T-helper 2 cell (primary cell): ENCODE data around the gene CDC20.
"Not testable (repeated sequence)": the region's sequence is repeated elsewhere in the genome, so short reads cannot be mapped to it uniquely, and the experiment has no call there.

Experiments used
- DNase-seq, 5 experiments: peaks; one replicate each; pipeline versions ENCODE4 v3.0.0 to v3.0.0-alpha.2; 2012 to 2022

Gene CDC20

DNA sequence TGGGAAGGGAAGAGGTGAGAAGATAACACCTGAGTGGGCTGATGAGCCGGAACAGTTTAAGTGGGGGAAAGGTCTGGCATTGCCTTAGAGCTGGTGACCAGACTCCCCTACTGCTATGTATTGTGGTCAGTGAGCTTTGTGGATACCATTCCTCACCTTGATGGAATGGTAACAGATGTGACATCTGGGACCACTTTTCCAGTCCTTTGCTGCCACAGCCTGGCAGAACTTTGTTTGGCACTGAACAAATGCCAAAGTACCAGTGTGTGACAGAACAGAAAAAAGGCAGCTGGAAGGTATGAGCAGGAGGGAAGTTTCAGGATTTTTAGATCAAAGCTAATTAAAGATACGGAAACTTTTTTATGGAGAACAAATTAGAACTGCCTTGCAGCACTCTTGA, 24.7 kb downstream of the CDC20 start:
- no peak for DNase-seq

DNA sequence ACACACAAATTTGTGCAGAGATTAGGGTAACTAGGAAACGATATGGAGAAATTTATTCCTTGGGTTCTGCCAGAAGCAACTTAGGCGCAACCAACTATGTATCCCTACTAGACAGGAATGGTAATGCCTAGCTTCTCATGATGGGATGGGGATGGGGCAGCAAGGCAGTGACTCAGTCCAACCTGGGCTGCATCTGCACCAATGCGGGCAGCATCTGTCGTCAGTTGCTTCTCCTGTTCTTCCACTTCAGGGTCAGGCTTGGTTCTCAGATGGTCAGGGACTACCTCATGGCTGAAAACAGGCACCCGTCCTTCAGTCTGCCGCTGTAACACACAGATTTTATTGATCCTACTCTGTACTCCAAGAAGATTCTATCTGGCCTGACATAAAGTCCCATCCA, 27.9 kb downstream of the CDC20 start:
- no peak for DNase-seq

DNA sequence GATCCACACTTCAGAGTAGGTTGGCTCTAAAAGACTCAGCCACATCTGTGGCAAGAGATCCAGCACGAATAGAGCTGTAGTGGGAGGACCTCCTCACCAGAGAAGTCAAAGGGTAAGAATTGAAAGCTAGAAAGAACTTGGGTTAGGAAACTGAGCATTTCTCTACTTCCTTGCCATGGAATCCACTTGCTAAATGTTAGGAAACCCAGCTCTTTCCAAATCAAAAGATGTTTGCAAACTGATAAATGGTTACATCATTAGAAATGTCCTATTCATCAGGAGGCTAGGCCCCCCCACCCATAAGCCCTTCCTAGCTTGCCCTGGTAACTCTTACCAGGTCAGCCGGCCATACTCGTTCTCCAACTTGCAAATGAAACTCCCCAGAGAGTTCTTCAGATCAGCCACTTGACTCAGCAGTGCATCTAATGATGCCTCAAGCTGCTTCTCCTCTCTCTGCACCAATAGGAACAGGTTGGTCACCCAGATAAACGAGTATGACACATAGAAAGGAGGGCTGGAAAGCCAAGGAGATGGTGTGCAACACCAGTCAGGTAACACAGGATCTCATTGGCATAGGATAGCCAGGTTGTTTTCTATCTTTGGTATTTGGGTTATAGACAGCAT, 29.3 kb downstream of the CDC20 start:
- DNase-seq: no peak

DNA sequence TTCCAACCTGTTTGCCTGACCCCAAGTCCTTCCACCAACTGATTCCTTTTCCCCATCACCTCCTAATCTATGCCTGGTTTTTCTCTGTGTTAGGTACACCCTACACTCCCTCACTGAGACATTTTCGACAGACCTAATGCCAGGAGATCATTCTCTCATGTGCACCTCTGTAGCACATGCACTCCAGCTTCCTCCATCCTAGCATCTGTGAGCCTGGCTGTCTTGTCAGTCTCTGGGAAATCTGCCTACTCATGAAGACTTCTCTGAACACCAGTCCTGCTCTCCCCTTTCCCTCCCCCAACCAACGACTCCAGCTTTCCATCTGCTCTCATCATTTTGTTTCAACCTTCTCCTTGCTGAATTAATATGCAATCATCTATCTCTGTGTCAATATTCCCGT, 29.8 kb downstream of the CDC20 start:
- no peak for DNase-seq

DNA sequence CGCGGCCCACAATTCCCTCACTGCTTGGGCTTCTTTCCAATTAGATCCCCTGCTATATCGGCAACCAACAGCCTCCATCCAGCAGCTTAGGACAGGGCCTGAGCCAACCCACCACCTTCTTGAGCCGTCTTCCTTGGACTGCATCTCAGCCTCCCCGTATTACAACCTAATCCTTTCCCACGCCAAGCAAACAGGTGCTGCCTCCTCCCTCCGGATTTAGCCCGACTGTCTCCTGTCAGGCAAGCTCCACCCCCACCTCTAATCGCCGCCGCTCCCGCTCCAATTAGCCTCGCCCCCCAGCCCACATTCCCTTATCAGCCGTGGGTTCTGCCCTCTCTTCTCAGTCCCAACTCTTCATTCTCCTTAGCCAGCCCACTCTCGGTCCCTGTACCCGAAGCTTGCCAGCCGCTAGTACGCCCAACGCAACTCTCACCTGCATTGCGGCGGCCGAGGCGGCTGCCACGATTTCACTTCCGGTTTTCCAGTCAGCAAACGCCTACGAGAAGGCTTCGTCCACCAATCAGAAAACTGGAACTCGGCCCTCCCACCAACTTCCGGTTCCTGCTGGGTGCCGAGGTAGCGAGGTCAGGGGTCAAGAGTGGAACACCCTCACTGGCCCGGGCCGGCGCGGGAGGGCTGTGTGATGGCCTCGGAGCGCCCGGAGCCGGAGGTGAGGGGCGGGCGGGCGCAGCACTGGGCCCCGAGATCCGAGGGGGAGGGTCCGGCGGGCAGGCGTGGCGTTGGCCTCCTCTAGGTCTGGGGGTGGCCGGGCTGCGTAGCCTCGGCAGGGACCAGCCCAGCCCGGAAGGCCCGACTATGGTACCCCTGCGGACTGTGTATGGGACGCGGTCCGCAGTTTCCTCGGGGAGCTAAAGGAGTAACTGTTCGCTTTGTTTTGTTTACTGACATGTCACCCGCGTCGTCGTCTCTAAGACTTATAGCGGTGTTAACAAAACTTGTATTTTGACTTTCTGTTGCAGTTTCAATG, 30.8 kb downstream of the CDC20 start, which contains the start of the genes MED8 and SZT2:
Gene MED8 (minus strand): TSS at position 475 of the 988 bp plus-strand sequence. CDS start 36 bp downstream, at position 439.
Gene SZT2 (plus strand): TSS at position 574 of the 988 bp plus-strand sequence. CDS start 70 bp downstream, at position 644.
- peak; percentile 65 to 93 (median 89) for DNase-seq

DNA sequence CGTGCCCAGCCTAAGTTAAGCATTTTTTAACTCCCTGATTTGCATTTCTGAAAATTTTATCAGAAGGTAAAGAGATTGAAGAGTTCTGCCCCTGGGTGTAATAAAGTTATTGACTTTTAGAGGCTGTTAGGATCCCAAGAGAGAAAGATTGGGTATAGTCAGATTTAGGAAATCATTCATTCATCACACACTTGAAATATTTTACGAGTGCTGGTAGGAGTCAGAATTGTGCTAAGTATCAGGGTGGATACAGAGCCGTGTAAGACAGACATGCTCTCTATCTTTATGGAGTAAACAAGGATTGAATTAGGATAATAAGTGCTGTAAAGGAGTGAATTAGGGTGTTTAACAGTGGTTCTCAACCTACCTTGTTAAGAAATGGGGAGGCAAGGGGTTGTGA, 33.9 kb downstream of the CDC20 start:
- no peak for DNase-seq

DNA sequence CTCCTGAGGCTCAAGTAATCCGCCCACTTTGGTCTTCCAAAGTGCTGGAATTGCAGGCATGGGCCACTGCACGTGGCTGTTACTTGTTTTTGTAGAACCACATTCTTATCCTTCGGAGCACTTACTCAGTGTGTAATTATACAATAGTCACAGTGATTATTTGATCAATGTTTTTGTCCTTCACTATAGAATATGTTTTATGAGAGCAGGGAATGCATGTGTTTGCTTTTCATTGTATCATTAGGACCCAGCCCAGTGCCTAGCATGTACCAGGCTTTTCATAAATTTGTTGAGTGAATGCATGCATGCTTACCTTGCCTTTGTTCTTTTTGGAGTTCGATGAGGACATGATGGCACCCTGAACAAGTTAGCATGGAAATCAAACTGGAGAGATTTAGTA, 36.7 kb downstream of the CDC20 start:
- DNase-seq: no peak

DNA sequence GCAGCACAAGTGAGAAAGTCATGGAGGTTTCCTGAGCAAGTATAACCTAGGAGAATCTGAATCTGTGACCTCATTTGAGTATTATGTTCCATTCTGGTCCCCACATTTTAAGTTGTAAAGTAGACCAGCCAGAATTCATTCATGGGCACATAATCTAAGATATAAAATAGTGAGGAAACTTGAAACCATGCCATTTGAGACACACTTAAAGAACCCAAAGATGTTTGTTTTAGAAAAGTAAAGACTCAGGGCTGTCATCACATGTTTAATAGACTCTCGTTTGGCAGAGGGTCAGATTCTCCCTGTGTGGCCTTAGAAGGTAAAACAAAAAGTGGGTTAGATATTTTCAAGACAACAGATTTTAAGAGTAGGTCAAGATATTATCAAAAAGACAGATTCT, 37.3 kb downstream of the CDC20 start:
- DNase-seq: no peak

DNA sequence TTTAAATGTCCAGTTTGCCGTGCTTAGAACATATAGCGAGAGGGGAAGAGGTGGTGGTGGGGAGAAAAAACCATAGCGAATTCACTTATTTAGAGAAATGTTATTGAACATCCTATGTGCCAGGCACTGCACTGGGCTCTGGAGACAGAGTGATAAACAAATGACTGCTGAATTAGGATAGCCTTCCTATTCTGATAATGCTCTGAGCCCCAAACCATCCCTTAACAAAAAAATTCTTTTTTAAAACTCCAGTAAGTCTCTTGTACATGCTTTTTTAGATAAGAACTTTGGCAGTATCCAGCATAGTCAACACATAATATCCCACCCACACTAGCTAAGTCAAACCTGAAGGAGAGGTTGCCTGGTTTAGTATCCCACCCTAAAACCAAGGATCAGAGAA, 39.4 kb downstream of the CDC20 start:
- no peak for DNase-seq

DNA sequence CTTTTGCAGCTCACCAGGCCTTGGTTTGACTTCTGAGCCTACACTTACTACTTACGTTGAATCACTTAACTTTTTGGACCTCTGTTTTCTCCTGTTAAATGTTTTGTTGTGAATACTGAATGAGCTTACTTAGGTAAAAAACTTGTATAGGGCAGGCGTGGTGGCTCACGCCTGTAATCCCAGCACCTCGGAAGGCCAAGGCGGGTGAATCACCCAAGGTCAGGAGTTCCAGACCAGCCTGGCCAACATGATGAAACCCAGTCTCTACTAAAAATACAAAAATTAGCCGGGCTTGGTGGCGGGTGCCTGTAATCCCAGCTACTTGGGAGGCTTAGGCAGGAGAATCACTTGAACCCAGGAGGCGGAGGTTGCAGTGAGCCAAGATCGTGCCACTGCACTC, 41.7 kb downstream of the CDC20 start:
- not testable (repeated sequence) for DNase-seq

DNA sequence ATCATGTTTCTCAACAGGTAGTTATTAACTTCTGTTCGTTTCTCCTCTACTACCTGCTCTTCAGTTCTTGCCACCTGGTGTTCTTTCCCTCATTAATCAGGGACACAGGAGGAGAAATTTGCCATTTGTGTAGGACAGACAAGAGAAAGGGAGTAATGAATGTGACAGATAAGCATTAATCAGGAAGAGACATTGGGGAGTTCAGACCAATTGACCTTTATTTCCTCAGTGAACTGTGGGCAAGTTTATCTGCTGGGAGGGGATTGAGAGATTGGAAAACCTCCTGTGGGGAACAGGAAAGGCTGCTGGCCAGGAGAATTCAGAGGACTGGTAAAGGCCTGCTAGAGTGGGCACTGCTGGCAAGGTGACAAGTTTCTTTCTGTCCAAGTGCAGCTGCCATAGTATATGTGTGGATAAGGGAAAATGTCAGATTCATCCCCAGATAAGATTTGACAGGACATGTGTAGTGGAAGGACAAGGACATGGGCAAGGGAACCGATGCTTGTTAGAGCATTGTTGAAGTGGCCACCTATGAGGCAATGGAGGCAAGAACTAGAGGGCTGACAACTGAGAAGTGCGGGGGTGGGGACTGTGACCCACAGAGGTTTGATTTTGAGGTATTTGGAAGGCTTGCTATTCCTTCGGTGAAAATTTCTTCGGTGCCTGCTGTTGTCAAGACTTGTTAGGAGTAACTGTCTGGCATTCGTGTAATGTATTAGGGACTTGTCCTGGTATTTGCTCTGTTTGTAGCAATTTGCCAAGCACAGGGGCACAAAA, 43.5 kb downstream of the CDC20 start:
- DNase-seq: no peak

DNA sequence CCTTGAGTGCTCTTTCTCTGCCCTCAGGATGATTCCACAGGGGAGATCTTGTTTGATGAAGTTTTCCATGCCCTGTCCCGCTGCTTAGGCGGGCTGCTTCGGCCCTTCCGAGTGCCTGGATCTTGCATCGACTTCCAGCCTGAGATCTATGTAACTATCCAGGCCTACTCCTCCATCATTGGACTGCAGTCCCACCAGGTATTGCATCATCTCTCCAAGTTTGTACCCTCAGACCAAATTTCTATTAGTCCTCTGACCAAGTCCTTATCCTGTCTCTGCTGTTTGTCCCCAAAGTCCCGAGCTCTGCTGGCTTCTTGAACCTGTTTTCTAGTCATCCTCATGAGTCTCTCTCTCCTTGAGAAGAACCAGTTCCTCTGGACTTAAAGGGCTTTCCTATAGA, 45.6 kb downstream of the CDC20 start:
- DNase-seq: no peak

DNA sequence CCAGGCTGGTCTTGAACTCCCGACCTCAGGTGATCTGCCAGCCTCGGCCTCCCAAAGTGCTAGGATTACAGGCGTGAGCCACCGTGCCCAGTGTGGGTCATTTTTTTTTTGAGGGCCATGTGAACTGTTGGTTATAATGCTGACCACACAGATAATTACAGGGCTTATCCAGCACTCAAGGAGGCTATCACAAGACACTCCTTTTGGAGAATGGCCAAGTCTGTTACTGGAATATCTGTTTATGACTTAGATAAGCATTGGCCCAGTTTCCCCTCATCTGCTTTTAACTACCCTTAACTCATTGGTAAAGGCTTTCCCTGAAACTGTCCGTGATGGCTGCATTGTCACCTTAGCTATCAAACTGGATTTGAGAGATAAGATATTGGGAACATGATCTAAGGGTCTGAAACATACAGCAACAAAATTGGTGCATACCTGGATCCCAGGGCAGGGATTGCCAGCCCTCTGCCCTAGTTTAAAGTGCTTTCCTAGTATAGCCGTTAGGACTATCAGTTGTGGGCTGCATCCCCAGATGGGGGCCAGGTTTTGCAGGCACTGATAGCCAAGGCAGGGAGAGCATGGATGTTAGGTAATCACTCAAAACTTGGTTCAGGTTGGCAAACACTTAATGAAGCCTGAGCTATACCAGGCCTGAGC, 46.6 kb downstream of the CDC20 start:
- no peak for DNase-seq

DNA sequence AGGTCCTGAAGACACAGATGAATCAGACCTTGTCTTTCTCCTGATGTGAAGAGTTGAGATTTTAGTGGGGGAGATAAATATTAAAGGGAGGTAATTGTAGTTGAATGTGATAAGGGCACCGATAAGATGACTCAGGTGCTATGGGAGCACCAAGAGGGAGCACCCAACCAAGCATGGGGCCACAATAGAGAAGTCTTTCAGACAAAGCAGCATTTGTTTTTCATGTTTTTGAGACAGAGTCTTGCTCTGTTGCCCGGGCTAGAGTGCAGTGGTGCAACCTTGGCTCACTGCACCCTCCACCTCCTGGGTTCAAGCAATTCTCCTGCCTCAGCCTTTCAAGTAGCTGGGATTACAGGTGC, 47.1 kb downstream of the CDC20 start:
- DNase-seq: no peak

DNA sequence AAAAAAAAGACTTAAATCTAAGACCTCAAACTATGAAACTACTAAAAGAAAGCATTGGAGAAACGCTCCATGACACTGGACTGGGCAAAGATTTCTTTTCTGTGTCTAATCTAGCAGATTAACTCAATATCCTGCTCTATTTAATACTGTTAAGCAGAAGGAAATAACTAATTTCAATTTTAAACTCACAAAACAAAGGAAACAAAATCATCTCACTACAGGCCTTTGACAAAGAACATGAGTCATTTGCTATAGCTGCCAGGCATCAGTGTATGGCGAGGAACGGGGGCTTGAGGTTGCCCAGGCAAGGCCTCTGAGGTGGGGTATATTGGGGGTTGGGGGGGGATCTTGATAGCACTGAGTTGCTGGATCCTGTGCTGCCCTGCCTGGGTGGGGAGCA, 51.8 kb downstream of the CDC20 start:
- no peak for DNase-seq
